K562 (cell line): ENCODE data around the gene MED15. TPM values are rescaled to one million over a fixed set of nuclear protein-coding genes. Genes with fewer than 3 reads are reported as not detected.
A peak's percentile ranks its signal among the peaks of the same experiment; 100 is the strongest.

Experiments
- DACH1 ChIP-seq: fragments of 450-650 bp; IDR thresholded peaks from 2 replicates; pipeline ENCODE4 v1.6.1; 2018; ENCODE audit not compliant: partially characterized antibody
- DDX20 ChIP-seq: fragments of 450-650 bp; IDR thresholded peaks from 2 replicates; pipeline ENCODE4 v1.6.1; 2016; ENCODE audit warnings: missing genetic modification characterization, low read depth, mild to moderate bottlenecking, missing compliant biosample characterization, moderate library complexity
- ELF4 ChIP-seq: fragments of 450-650 bp; formaldehyde crosslinking; IDR thresholded peaks from 2 replicates; pipeline ENCODE4 v1.4.0; 2022; ENCODE audit warnings: missing genetic modification characterization
- FOXA3 ChIP-seq, 2 experiments: fragments of 450-650 bp in 1 of 2; sonication (generic) in 1 of 2; formaldehyde crosslinking; IDR thresholded peaks in 1 of 2; conservative IDR thresholded peaks in 1 of 2; 2 replicates each; pipeline versions ENCODE4 v1.4.0 to v1.8.0; 2020 to 2022; ENCODE audit warnings: mild to moderate bottlenecking in 2 of 2, missing genetic modification reagents in 1 of 2
- L3MBTL2 ChIP-seq: fragments of 450-650 bp; IDR thresholded peaks from 2 replicates; pipeline ENCODE4 v1.6.1; 2016; ENCODE audit warnings: mild to moderate bottlenecking, moderate library complexity
- OTX1 ChIP-seq: fragments of 450-650 bp; formaldehyde crosslinking; IDR thresholded peaks from 2 replicates; pipeline ENCODE4 v1.4.0; 2022; ENCODE audit warnings: mild to moderate bottlenecking
- PHB2 ChIP-seq: fragments of 450-650 bp; IDR thresholded peaks from 2 replicates; pipeline ENCODE4 v1.6.1; 2017; ENCODE audit warnings: low read depth
- RBBP5 ChIP-seq: fragments of 200-600 bp; sonication (generic); IDR thresholded peaks from 2 replicates; pipeline ENCODE4 v1.6.1; 2012; ENCODE audit warnings: borderline replicate concordance, mild to moderate bottlenecking, low read length, control low read depth, inconsistent platforms; ENCODE audit not compliant: insufficient read depth, poor library complexity, severe bottlenecking
- RBM14 ChIP-seq: fragments of 200-400 bp; formaldehyde crosslinking; IDR thresholded peaks from 2 replicates; pipeline ENCODE4 v1.6.1; 2018; ENCODE audit warnings: low read depth, mild to moderate bottlenecking, low read length, moderate library complexity, borderline replicate concordance; ENCODE audit not compliant: insufficient read depth
- RNF2 ChIP-seq: sonication (generic); IDR thresholded peaks from 2 replicates; pipeline ENCODE4 v1.6.1; 2016
- TAL1 ChIP-seq: fragments of 450-650 bp; IDR thresholded peaks from 2 replicates; pipeline ENCODE4 v1.6.1; 2016; ENCODE audit warnings: mild to moderate bottlenecking
- TSC22D4 ChIP-seq: fragments of 450-650 bp; IDR thresholded peaks from 2 replicates; pipeline ENCODE4 v1.6.1; 2016; ENCODE audit warnings: missing genetic modification characterization, missing biosample characterization, control low read depth
- XRCC5 ChIP-seq: fragments of 200-400 bp; formaldehyde crosslinking; IDR thresholded peaks from 2 replicates; pipeline ENCODE4 v1.6.1; 2017; ENCODE audit warnings: low read depth, mild to moderate bottlenecking, low read length
- YY1 ChIP-seq, 3 experiments: IDR thresholded peaks; 2 replicates each; pipeline ENCODE4 v1.6.1; 2011; ENCODE audit warnings: low read length in 2 of 3, mild to moderate bottlenecking in 2 of 3, moderate library complexity in 2 of 3, borderline replicate concordance in 1 of 3, control low read depth in 1 of 3, low read depth in 1 of 3; ENCODE audit not compliant: insufficient read depth in 3 of 3, insufficient replicate concordance in 2 of 3, control insufficient read depth in 1 of 3, insufficient read length in 1 of 3; ENCODE audit errors: extremely low read depth in 1 of 3
- ZNF212 ChIP-seq: fragments of 450-650 bp; formaldehyde crosslinking; IDR thresholded peaks from 2 replicates; pipeline ENCODE4 v1.4.0; 2020; ENCODE audit warnings: mild to moderate bottlenecking
- polyA plus RNA-seq, 8 experiments: library from polyadenylated mRNA; depleted of rRNA in 4 of 8; stranded (reverse) in 5 of 8; unstranded in 3 of 8; fragments of >200 nt; fragmentation: Nextera tagmentation in 2 of 8; fragmentation: Illumina TruSeq in 1 of 8; extraction: Ambion mirVana in 2 of 8; extraction: Trizol in 1 of 8; gene quantifications; 2 replicates each; pipeline versions ENCODE4 v1.2.1 to v1.2.3, GENCODE V29; 2011 to 2014; ENCODE audit warnings: inconsistent platforms in 1 of 8, missing spikeins in 1 of 8
- total RNA-seq, 7 experiments: library from RNA; depleted of rRNA in 6 of 7; stranded (reverse); fragments of >200 nt in 6 of 7; fragmentation: Illumina TruSeq in 2 of 7; extraction: Trizol in 2 of 7; gene quantifications; 2 replicates each; pipeline versions ENCODE4 v1.2.1 to v1.2.3, GENCODE V29; 2011 to 2021; ENCODE audit warnings: low replicate concordance in 1 of 7
- TF ChIP-seq, protein P1 (sequence below): sonication (generic); formaldehyde crosslinking; IDR thresholded peaks from 2 replicates; pipeline ENCODE4 v1.8.0; 2023; ENCODE audit warnings: missing genetic modification reagents, mild to moderate bottlenecking, borderline replicate concordance
- TF ChIP-seq, protein P2 (sequence below): fragments of 450-650 bp; formaldehyde crosslinking; conservative IDR thresholded peaks from 2 replicates; pipeline ENCODE4 v1.4.0; 2022; ENCODE audit warnings: mild to moderate bottlenecking, missing genetic modification characterization
- TF ChIP-seq, protein P3 (sequence below): fragments of 450-650 bp; formaldehyde crosslinking; IDR thresholded peaks from 2 replicates; pipeline ENCODE4 v1.4.0; 2022; ENCODE audit warnings: missing genetic modification characterization

Gene MED15
- total and polyA plus RNA-seq, 9 of the 15 experiments (the other 6 are each of a cell fraction or from before 2014, with no cell fraction given) = 4.0 to 271 (median 60.1) TPM

DNA sequence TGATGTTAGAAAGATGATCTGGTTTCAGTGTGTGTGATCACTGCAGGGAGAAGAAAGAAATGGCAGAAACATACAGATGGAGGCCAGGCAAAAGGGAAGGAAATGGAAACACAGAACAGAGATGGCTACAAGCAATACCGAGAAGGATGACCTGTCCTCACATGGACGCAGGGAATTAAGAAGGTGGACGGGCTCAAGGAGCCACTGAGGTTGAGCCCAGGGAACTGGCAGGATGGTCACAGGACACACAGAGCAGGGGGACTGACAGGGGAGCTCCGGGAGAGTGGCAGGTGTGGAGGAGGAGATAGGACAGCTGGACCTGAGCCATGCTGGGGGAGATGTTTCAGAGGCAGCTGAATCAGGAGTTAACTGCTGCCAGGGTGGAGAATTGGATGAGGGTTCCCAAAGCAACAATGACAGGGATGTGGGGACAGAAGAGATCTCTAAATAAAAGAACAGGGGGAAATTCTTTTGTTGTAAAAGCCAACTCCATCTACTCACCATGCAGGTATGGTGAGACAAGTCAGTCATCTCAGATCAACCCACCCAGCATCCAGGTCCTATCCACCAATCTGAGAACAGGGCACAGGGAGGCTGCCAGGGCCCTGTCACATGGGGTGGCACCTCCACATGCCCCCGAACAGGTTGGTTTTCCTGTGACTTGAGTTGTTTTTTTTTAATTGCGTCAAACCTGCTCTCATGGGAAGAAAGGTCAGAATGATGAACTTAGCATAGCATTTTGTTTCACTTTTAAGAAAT lies 38.1 kb upstream of the MED15 start (continued):
- TF ChIP-seq, protein P1, sequence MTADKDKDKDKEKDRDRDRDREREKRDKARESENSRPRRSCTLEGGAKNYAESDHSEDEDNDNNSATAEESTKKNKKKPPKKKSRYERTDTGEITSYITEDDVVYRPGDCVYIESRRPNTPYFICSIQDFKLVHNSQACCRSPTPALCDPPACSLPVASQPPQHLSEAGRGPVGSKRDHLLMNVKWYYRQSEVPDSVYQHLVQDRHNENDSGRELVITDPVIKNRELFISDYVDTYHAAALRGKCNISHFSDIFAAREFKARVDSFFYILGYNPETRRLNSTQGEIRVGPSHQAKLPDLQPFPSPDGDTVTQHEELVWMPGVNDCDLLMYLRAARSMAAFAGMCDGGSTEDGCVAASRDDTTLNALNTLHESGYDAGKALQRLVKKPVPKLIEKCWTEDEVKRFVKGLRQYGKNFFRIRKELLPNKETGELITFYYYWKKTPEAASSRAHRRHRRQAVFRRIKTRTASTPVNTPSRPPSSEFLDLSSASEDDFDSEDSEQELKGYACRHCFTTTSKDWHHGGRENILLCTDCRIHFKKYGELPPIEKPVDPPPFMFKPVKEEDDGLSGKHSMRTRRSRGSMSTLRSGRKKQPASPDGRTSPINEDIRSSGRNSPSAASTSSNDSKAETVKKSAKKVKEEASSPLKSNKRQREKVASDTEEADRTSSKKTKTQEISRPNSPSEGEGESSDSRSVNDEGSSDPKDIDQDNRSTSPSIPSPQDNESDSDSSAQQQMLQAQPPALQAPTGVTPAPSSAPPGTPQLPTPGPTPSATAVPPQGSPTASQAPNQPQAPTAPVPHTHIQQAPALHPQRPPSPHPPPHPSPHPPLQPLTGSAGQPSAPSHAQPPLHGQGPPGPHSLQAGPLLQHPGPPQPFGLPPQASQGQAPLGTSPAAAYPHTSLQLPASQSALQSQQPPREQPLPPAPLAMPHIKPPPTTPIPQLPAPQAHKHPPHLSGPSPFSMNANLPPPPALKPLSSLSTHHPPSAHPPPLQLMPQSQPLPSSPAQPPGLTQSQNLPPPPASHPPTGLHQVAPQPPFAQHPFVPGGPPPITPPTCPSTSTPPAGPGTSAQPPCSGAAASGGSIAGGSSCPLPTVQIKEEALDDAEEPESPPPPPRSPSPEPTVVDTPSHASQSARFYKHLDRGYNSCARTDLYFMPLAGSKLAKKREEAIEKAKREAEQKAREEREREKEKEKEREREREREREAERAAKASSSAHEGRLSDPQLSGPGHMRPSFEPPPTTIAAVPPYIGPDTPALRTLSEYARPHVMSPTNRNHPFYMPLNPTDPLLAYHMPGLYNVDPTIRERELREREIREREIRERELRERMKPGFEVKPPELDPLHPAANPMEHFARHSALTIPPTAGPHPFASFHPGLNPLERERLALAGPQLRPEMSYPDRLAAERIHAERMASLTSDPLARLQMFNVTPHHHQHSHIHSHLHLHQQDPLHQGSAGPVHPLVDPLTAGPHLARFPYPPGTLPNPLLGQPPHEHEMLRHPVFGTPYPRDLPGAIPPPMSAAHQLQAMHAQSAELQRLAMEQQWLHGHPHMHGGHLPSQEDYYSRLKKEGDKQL (CRISPR knock-in tag) = 0 out of 2 replicates have a peak, but pooled peaks have one; percentile 26
- TF ChIP-seq, protein P2, sequence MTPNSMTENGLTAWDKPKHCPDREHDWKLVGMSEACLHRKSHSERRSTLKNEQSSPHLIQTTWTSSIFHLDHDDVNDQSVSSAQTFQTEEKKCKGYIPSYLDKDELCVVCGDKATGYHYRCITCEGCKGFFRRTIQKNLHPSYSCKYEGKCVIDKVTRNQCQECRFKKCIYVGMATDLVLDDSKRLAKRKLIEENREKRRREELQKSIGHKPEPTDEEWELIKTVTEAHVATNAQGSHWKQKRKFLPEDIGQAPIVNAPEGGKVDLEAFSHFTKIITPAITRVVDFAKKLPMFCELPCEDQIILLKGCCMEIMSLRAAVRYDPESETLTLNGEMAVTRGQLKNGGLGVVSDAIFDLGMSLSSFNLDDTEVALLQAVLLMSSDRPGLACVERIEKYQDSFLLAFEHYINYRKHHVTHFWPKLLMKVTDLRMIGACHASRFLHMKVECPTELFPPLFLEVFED (CRISPR knock-in tag) = 0 out of 2 replicates have a peak, but pooled peaks have one; percentile 35
- TF ChIP-seq XRCC5 = no peak
- TF ChIP-seq DACH1 = peak; percentile 24
- TF ChIP-seq DDX20 (tag) = no peak
- TF ChIP-seq RNF2 = no peak
- TF ChIP-seq TAL1 = peak; percentile 47; the same call in 1 of the 2 replicates
- TF ChIP-seq PHB2 = no peak
- TF ChIP-seq, protein P3, sequence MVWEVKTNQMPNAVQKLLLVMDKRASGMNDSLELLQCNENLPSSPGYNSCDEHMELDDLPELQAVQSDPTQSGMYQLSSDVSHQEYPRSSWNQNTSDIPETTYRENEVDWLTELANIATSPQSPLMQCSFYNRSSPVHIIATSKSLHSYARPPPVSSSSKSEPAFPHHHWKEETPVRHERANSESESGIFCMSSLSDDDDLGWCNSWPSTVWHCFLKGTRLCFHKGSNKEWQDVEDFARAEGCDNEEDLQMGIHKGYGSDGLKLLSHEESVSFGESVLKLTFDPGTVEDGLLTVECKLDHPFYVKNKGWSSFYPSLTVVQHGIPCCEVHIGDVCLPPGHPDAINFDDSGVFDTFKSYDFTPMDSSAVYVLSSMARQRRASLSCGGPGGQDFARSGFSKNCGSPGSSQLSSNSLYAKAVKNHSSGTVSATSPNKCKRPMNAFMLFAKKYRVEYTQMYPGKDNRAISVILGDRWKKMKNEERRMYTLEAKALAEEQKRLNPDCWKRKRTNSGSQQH = 0 out of 2 replicates have a peak, but pooled peaks have one; percentile 14
- TF ChIP-seq TSC22D4 (tag) = peak; percentile 97; the same call in 1 of the 2 replicates
- TF ChIP-seq ELF4 (CRISPR knock-in tag) = peak; percentile 89
- peak; percentile 18 for TF ChIP-seq RBBP5
- 0 out of 4 replicates have a peak, but pooled peaks of 1 of the 2 experiments have one; percentile 48 for TF ChIP-seq FOXA3 (CRISPR knock-in tag; conservative IDR thresholded peaks at IDR 0.05 in 1 of 2, IDR thresholded peaks at IDR 0.05 in 1 of 2)
- no peak for TF ChIP-seq RBM14
- TF ChIP-seq YY1 (IDR thresholded peaks at IDR 0.05; ENCODE audit: borderline replicate concordance in 1 of 3, control insufficient read depth in 1 of 3, extremely low read depth in 1 of 3, insufficient read depth in 3 of 3, insufficient read length in 1 of 3, insufficient replicate concordance in 2 of 3, low read depth in 1 of 3, low read length in 2 of 3) = peak in 1 of 3 experiments; percentile 5
- no peak for TF ChIP-seq ZNF212
- no peak for TF ChIP-seq L3MBTL2
- TF ChIP-seq OTX1 (CRISPR knock-in tag) = peak; percentile 57; the same call in 1 of the 2 replicates
